NCI-H1105 treated with DMSO at 0.1 percent for 48 hours (cell line): Measurements from ENCODE around the gene SLCO2A1.
"Not testable (repeated sequence)": the region's sequence is repeated elsewhere in the genome, so short reads cannot be mapped to it uniquely, and the experiment has no call there.

Experiments used
- DNase-seq: peaks from one replicate; lab custom pipeline; 2025; lab: John Stamatoyannopoulos, UW

SLCO2A1 gene

DNA sequence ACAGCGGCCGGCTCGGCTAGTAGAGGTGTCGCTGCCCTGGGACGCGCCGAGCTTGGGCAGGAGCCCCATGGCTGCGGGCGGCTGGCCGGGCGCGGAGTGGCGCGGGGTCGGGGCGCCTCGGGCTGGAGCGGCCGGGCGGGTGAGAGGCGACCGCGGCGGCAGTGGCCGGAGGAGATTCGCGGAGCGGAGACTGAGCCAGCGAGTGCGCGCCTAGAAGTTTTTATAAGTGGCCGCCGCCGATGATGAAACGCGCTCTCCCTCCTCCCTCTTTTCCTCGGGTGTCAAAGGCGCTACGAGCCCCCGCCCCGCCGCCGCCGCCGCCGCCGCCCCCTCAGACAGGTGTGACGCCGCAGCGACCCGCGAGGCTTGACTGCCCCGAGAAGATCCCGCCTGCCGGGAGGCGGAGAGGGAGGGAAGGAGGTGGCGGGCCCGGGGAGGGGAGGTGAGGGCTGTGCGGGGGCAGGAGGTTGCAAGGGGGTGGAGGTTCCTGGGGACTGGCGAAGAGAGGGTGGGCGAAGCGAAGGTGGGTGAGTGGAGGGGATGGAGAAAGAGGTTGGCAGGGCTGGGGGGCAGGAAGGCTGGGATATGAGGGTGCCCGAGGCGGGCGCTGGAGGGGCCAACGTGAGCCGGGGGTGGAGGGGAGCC is at the start of gene SLCO2A1:
Gene SLCO2A1, minus strand, starts transcription at position 192 of the 645 bp plus-strand sequence. Its CDS starts 123 bp downstream, at position 69.
- DNase-seq, result peak; percentile 79

GRCh38 chr3:134079111-134079547 is 49.4 kb upstream of the SLCO2A1 start:
- no peak for DNase-seq

DNA sequence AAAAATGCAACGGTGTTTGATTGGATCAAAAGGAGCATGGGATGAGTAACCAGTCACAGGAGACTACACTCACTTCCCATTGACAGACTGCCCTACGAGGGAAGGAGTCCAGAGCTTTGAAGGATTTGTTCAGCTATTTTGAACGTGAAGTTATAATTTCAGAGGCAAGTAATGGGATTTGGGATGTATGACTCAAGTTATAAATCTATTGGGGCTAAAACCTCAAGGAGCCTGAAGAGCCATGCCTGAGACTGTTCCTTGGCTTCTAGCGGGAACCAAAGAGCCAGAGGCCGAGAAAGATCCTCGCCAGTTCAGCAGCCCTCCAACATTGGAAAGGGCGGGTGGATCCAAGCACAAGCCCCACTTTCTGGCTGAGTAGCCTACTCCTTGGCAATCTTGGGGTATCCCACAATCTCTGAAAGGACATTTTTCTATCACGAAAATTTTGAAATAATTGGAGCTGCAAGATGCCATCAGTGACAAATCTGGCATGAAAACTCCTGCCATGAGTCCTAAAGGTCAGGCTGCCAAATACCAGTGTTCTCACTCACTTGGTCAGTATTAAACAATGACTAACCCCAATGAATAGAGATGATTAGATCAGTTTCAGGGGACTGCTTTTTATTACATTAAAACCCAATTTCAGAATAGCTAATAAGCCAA is 48.6 kb upstream of the SLCO2A1 start:
- no peak for DNase-seq

GRCh38 chr3:134077649-134078161 is 48.0 kb upstream of the SLCO2A1 start:
- DNase-seq, result no peak

DNA sequence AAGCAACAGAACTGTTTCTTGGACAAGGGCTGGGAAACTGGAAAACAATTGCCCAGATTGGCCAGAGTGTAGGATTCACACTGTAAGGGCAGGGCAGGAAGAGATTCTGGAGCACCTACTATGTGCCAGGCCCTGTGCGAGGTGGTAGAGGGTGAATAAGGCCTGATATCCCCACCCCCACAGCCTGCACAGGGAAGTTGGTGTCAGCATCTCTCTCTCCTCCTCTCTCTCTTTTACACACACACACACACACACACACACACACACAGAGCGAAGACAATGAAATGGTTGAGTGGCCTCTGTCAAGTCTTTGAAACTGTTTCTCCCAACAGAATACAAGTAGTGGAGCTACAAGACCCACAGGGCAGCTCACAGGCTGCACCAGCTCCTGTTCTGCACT is 47.1 kb upstream of the SLCO2A1 start:
- no peak for DNase-seq

DNA sequence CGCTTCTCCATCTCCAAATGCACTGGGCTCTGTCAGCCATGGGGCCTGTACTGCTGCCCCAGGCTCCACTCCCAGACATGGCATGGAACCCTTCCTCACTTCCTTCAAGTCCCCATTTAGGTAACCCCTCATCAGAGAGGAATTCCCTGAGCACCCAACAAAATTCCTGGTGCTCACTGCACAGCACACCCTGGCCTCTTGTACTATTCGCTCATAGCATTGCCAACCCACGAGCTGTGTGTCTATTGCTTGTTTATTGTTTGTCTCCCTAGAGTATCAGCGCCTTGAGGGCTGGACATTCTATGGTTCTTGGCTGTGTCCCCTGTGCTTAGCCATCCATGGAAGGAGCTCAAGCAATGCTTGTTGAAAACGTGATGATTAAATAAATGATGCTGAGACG is 46.1 kb upstream of the SLCO2A1 start:
- no peak for DNase-seq

DNA sequence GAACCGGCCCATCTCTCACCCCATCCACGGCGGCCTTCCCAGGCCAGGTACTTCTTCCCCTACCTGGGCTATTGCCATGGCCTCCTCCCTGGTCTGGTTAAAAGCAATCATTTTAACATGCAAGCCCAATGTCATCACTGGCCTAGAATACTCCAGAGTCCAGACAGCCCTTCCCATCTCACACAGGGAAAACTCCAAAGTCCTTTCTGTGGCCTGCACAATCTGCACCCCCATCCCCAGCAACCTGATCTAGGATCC is 45.8 kb upstream of the SLCO2A1 start:
- no peak for DNase-seq

DNA sequence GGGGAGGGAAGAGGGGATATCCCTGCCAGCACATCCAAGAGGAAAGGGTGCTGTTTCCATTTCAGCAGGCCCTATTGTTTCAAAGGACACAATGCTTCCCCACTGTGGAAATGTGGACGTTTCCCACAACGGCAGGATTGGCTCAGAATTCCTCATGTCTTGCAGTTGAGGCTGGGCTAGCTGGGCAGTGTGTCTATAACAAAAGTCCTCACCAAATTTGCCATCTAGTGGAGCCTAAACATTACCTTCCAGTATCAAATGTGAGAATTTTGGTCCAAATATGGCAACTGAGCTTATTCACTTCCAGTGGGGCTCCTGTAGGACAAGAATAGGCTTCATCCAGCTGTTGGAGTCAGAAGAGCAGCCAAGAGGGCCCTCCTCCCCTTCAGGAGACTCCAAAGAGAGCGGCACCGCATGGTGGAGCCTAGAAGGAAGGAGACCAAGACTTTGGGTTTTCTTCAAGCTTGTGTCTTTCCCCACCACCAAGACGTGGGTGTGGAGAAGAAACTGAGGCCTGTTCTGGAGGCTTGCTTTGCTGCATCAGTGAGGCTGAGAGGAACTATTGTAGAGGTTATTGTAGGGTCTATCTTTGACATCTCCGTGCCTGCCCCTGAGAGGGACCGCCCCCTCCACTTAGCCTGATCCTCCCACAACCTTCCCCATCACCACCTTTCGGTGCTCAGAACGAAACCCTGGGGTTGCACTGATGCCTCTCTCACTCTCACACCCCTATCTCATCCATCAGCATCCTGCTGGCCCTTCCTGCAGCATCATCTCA is 45.3 kb upstream of the SLCO2A1 start:
- DNase-seq, result no peak

DNA sequence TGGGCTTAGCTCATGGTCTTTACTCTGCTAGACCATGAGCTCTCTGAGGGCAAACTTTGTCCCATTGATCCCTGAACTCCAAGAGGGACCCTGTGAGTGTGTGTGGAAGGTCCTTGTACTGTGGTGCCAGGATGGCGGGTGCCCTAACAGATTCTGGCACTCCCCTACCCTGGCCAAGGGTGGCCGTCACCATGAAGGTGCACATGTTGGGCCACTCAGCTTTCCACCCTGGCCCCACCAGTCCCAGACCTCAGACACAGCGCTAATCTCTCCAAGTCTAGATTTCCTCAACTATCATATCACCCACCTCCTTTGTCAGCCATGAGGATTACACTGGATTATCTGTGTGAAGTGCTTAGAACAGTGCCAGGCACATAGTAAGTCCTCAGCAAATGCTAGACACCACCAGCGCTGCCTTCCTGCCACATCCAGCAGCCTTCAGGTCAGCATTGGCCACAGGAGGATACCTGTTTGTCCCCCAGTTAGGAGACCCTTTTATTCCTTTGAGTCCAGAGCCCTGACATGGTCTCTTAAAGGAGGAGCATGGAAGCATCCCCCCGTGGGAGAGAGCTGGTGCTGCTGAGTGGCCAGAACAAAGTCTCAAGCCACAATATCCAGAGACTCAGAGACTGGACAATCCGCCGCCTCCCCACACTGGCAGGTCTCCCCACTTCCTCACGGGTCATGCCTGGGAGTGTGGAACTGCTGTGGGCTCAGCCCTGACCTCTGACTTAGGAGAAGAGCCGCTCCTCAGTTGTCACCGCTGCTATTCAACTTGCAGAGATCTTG is 44.5 kb upstream of the SLCO2A1 start:
- no peak for DNase-seq

- DNase-seq, result no peak
Observed at GRCh38 chr3:134073583-134073945, 43.8 kb upstream of the SLCO2A1 start.

DNA sequence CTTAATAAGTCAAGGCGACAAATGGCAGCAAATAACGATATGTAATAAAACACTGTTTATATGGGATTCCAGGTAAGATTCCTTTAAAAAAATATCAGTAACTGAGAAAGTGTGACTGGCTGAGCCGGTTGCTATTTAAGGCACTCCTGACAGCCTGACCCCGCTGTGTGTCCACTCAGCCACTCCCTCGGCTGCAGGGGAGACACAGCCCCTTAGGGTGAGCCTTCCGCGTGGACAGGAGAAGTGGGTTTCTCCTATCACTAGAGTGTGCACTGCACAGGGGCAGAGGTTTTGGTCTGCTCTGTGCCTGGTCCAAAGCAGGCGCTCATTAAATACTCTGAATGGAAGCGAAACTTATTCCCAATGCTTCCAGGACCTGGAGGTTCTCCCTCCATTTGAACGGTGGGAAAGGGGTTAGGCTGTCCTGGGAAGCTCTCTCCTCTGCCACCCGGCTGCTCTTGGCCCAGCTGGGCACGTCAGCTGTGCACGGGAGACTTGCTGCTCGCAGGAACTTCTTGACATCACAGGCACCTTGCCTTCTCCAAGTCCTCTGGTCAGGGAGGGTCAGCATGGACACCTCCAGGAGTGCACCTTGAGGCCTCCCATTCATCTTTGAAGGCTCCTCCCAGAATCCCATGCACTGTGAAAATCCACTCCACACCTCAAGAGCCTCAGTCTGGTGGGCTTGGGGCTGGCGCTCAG is 43.3 kb upstream of the SLCO2A1 start:
- DNase-seq, result no peak

DNA sequence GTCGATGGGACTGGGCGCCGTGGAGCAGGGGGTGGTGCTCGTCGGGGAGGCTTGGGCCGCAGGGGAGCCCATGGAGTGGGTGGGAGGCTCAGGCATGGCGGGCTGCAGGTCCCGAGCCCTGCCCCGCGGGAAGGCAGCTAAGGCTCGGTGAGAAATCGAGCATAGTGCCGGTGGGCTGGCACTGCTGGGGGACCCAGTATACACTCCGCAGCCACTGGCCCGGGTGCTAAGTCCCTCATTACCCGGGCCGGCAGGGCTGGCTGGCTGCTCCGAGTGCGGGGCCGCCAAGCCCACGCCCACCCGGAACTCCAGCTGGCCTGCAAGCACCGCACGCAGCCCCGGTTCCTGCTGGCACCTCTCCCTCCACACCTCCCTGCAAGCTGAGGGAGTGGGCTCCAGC is 40.6 kb upstream of the SLCO2A1 start:
- not testable (repeated sequence) for DNase-seq

GRCh38 chr3:134068429-134068828 is 38.7 kb upstream of the SLCO2A1 start:
- no peak for DNase-seq

DNA sequence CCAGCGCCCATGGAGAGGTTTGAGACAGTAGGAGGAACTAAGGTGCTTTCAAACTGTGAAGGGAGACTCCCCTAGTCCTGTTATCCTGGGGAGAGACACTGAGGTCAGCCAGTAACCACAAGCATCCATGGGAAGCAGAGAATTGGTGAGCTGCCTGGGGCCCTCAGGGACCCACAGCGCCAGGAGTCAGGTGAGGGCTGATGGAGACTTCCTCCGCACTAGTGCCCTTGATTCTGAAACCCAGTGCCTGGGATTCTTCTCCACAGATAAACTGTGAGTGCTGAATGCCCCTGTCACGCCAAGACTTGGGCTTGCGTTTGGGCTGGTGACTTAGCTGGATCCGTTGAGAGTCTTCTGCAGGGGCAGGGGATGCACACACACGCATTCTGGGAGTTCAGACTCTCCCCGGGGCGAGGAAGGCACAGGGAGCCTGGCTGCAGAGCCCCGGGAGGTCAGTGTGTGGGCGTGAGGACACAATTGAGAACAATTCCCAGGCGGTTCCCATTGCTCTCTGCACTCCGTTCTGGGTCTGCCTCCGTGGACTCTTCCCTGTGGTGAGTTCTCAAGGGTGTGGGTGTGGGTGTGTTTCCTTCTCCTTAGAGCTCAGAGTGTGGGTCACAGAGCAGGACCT is 37.9 kb upstream of the SLCO2A1 start:
- DNase-seq, result no peak

- DNase-seq, result no peak
Observed at GRCh38 chr3:134066651-134067530, 37.2 kb upstream of the SLCO2A1 start.

DNA sequence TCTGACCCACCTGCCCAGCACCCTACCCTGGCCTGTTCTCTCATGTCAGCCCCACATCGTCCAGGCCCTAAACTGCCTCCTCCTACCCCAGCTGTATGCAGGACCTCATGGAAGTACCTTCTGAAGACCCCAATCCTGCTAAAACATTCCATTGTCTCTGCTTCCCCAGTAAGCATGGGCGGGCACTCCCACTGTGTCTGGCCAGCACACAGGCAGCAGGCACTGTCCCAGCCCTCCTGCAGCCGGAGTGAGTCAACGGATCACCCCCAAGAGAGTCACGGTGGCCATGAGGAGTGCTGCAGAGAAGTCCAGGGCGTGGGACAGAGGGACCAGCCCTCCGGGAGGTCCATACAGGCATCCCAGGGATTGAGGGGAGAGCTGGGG is 36.4 kb upstream of the SLCO2A1 start:
- DNase-seq, result no peak

- DNase-seq, result no peak
Observed at GRCh38 chr3:134065252-134066157, 35.8 kb upstream of the SLCO2A1 start.

DNA sequence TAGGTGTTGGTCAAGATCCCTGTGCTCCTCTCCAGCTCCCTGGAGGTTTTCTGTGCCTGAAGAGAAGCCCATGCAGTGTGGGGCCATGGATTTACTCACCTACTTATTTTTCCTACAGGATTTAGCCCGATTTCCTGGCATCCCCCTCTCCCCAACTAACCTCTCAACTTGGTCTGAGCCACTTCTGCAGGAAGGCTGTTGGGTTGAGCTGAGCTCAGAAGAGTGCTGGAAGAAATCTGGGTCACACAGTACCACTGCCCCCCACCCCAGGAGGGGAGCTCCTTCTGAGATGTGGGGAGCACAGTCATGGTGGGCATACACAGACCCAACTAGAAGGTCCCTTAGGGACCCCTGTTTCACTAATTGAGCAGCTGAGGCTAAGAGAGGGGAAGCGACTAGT is 34.4 kb upstream of the SLCO2A1 start:
- DNase-seq, result no peak

DNA sequence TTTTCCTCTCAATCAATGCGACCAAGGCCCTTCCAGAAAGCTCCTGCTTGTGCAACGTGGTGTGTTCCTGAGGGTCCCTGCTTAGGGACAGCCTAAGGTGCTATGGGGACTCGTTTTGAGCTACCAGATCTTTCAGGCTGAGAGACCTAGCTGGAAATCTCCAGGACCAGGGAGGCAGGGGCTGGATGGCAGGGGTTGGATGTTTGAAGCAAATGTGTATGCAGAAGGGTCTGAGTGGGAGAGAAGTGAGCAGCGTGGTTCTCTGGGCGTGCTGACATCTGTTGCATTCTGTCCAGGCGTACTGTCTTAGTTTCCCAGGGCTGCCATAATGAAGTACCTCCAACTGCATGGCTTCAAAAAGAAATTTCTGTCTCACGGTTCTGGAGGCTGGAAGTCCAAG is 31.7 kb upstream of the SLCO2A1 start:
- DNase-seq, result no peak
